Activated naive CD4-positive, alpha-beta T cell treated with Interleukin-2 at 50 U/mL for 16 hours (primary cell): Measurements from ENCODE around the gene BOLA2B.
"Not testable (repeated sequence)": the region's sequence is repeated elsewhere in the genome, so short reads cannot be mapped to it uniquely, and the experiment has no call there.

Experiments used
- DNase-seq: peaks from one replicate; pipeline ENCODE4 v3.0.0-alpha.2; 2020

The BOLA2B gene

DNA sequence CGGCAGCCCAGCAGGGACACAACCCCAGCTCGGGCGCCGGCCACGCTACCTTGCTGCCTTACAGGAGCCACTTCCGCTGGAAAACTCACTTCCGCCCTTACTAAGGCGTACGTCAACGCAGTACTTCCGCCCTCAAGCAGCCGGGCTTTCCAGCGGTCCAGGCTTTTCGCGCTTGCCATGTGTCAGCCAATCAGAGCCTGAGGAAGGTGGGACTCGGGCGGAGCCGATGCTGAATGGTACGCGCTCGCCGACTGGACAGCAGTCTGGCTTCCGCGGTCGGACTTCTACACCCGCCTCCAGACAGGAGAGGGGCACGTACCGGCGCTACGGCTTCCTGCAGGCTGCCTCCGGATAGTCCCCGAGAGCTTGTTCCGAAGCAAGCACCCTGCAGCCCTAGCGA, at the start of gene BOLA2B, which contains the start of gene SLX1A:
Gene BOLA2B, minus strand, starts transcription at position 52 of the 400 bp plus-strand sequence. CDS start 71 bp downstream, outside the sequence.
Gene SLX1A, plus strand, starts transcription at position 261 of the 400 bp plus-strand sequence. CDS start 210 bp downstream, outside the sequence.
- not testable (repeated sequence) for DNase-seq

DNA sequence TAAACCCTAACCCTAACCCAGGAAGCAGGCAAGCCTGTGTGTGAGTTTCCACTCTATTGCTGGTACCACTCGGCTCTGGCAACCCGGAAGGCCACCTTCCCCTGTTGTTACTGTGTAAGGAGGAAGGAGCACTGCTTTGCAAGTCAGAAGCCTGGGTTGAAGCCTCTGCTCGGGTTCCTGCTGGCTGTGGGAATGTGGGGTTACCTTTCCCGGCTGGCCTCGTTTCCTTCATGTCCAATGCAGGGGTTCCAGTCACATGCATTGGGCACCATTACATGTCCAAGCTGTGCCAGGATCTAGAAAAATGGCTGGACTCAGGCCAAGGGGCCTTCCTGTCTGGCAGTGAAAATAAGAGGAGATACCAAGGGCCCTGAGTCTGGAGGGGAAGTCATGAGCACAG, 23.6 kb upstream of the BOLA2B start:
- not testable (repeated sequence) for DNase-seq

DNA sequence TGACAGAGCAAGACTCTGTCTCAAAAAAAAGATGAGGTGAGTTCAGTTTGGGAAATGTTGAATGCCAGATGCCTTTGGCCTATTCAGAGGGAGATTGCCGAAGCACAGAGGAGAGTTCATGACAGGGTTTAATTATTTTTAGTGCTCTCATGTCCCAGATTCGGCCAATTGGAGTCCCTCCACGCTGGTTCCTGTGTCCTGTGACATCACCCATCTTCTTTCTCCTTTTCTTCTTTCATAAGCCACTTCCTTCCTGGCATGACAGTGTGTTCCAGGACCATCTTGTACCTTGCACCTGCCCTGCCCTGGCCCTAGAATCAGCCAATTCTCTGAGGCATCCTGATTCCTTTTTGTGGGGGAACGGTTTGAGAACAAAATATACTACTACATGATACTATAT, 17.9 kb upstream of the BOLA2B start:
- DNase-seq: not testable (repeated sequence)

DNA sequence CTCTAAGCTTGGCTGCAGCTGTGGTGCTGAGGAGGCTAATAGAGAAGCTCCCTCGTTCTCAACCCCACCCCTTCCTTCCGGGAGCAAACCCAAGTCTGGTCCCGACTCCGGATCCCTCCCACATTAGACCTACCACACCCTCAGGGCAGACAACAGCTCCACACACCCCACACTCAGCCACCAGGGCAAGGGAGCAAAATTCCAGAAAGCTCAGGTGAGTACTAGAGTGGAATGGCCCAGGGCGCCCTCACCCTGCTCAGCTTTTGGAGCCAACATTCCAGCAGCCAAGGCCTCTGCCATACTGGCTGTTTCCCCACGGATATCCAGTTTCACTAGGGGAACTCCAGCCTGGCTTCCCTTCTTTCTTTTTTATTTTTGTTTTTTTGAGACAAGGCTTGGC, 15.6 kb upstream of the BOLA2B start:
- peak; percentile 47 for DNase-seq

DNA sequence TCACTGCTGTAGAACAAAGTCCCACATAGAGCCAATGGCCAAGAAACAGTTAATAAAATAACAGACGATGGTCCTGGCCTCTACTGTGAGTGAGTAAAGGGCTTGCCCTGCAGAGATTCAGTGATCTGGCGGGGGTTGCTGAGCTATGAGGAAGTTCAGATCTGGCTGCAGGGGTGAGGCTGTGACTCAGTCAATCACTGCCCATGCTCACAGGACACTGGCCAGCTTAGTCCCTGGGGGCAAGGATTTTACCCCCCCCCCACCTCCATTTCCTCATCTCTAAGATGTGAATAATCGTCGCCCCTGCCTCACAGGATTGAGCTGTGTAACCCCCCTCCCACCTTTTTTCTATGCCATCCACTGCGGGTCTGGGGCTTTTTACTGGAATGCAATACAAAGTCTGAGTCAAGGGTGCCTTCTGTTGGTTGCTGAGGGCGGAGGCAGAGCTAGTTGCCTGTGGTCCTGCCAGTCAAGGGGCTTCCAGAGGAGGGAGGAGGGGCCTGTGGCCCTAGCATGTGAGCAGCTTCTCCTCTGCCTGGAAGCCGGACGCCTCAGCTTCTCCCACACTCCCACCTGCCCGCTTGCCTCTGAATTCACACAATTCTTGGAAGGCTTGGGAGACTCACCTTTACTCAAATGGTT, 13.7 kb upstream of the BOLA2B start:
- DNase-seq: not testable (repeated sequence)

DNA sequence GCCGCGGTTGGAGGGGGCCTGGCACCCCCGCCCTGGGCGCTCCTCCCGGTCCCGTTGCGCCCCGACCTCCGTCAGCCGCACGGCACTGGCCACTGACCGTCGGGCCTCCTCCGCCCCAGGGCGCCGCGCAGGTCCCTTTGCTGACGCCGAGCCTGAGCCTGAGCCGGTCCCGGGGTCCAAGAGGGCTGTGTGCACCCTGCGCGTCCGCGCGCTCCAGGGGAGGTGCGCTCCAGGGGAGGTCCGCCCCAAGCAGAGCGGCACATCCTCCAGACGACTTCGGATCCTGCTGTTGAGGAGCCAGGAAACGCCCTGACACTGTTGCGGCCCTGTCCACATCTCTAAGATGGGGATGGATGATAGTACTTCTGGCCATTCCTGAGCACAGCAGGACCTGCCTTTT, 12.8 kb upstream of the BOLA2B start:
- not testable (repeated sequence) for DNase-seq

DNA sequence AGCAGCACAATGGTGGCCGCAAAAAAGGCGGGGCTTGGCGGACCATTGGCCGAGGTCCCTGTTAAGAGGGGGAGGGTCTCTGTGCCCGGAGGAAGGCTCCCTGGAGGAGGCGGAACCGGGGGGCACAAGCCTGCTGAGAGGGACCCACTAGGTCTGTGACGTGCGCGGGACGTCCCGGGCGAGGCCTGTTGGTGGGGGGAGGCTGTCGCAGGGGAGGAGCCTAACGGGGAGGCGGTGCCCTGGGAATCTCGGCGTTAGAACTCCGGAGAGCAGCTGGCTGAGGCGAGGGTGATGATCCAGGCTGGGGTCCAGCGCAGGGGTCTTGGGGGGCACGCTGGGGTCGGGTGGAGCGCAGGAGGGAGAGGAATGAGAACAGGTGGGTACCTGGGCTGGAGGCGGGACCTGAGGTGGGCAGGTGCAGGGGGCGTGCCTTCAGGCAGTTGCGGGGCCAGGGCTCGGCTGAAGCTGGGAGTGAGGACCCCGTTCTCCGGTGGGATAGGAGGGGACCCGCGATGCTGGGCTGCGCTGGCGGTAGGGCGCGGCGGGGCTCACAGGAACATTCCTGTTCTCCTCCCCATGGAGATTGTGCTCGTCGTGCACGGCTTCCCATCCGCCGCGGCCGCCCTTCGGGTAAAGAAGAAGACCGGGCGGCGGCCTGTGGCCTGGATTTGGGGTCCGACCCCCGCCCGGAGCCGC, 12.2 kb upstream of the BOLA2B start:
- DNase-seq: peak; percentile 2

DNA sequence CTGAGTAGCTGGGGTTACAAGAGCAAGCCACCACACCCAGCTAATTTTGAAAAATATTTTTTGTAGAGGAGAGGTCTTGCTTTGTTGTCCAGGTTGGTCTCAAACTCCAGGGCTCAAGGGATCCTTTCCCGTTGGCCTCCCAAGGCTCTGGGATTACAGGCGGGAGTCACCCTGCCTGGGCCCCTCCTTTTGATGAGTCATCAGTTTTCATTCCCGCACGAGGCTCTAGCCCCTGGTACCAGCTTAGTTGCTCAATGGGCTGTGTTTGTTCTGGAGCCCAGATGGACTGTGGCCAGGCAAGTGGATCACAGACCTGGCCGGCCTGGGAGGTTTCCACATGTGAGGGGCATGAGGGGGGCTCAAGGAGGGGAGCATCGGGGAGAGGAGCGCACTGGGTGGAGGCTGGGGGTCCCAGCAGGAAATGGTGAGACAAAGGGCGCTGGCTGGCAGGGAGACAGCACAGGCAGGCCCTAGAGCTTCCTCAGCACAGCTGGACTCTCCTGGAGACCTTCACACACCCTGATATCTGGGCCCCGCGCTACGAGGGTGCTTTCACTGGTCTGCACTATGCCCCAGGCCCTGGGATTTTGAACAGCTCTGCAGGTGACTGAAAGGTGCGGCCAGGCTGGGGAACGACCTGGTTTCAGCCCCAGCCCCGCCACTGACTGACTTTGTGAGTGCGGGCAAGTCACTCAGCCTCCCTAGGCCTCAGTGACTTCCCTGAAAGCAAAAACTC, 6.3 kb upstream of the BOLA2B start:
- DNase-seq: not testable (repeated sequence)

DNA sequence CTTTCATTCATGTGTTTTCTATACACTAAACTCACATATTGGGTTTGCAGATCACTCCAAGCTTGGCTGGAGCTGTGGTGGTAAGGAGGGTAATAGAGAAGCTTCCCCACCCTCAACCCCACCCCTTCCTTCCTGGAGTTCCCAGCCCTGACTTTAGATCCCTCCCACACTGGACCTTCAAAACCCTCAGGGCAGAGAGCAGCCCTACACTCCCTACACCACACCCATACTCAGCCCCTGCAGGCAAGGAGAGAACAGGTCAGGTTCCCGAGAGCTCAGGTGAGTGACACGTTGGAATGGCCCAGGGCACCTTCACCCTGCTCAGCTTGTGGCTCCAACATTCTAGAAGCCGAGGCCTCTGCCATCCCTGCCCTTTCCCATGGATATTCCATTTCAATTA, 5.6 kb upstream of the BOLA2B start, which contains the start of gene SULT1A3:
Gene SULT1A3, plus strand, starts transcription at position 207 of the 400 bp plus-strand sequence. CDS start 1,474 bp downstream, outside the sequence.
- not testable (repeated sequence) for DNase-seq

DNA sequence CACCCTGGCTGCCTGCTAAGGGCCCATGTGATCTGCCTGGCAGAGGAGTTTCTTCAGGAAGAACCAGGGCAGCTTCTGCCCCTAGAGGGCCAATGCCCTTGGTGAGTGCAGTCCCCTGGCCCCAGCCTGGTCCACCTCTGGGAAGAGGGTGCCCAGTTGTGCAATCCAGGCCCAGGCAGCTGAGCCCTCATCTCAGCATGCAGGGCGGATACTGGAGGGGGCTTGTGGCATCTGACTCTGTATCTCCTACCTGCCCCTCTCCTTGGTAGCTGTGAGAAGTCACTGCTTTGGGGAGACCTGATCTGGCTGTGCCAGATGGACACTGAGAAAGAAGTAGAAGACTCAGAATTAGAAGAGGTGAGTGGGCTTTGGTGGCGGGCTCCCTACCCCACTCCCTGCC, 3.5 kb upstream of the BOLA2B start:
- not testable (repeated sequence) for DNase-seq

DNA sequence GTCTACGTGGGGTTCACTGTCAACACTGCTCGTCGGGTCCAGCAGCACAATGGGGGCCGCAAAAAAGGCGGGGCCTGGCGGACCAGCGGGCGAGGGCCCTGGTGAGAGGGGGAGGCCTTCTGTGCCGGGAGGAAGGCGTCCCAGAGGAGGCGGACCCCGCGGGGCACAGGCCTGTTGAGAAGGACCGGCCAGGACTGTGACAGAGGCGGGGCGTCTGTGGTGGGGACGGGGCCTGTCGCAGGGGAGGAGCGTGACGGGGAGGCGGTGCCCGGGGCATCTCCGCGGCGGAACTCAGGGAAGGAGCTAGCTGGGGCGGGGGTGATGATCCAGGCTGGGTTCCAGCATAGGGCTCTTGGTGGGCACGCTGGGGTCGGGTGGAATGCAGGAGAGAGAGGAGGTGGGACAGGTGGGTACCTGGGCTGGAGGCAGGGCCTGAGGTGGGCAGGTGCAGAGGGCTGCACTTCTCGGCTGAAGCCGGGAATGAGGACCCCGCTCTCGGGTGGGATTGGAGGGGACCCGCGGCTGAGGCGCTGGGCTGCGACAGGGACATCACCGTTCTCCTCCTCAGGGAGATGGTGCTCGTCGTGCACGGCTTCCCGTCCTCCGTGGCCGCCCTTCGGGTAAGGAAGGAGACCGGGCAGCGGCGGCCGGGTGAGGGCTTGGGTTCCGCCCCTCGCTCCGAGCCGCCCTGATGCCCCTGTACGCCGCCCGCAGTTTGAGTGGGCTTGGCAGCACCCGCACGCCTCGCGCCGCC, 883 bp upstream of the BOLA2B start:
- DNase-seq: not testable (repeated sequence)

DNA sequence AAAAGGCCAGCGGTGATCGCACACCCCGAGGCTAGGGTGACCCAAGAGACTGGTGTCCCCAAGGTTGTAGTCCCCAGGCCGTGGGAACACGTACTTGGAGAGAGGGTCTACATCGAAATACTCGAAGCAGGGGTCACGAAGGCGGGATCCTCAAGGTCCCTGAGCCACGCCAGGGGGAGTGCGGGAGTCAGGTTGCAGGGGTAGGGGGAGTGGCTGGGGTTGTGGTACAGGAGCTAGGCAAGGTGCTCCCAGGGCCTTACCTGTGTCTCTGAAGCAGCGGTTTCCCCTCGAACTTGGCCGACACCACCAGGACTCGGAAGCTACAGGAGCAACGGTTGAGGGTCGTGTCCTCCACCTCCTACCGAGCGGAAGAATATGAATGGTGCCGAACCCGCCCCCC, 368 bp downstream of the BOLA2B start:
- not testable (repeated sequence) for DNase-seq

DNA sequence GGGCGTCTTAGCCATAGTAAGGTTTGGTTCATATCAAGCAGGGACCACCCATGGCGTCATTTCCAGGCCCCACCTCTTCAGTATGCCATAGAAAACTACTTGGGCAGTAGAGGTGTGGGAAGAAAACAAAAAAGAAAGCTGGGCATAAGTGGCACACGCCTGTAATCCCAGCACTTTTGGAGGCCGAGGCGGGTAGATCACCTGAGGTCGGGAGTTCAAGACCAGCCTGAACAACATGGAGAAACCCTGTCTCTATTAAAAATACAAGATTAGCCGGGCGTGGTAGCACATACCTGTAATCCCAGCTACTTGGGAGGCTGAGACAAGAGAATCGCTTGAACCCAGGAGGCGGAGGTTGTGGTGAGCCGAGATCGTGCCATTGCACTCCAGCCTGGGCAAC, 2.3 kb downstream of the BOLA2B start:
- DNase-seq: not testable (repeated sequence)

DNA sequence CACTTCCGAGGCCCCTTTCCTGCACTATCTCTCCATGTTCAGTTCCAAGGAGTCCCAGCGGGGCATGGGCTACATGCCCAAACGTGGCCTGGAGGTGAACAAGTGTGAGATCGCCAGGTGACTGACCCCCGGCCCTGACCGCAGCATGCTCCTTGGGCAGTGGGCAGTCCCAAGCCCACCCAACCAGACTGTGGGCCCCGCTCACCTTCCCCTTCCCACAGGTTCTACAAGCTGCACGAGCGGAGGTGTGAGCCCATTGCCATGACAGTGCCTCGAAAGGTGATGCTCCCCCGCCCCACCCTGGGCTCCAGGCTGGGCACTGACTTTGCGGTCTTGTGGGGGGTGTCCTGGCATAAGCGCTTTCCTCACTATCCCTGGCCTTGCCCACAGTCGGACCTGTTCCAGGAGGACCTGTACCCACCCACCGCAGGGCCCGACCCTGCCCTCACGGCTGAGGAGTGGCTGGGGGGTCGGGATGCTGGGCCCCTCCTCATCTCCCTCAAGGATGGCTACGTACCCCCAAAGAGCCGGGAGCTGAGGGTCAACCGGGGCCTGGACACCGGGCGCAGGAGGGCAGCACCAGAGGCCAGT, 5.4 kb downstream of the BOLA2B start:
- DNase-seq: no peak

DNA sequence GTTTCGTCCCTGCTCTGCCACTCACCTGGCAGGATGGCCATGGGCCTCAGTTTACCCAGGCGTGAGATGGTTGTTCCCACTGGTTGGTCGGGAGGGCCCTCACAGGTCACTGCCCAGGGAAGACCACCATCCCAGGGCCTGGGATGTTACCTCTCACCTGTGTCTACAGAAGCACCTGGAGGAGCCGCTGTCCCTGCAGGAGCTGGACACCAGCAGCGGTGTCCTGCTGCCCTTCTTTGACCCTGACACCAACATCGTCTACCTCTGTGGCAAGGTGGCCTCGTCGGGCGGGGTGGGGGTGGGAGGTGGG, 6.0 kb downstream of the BOLA2B start:
- no peak for DNase-seq

DNA sequence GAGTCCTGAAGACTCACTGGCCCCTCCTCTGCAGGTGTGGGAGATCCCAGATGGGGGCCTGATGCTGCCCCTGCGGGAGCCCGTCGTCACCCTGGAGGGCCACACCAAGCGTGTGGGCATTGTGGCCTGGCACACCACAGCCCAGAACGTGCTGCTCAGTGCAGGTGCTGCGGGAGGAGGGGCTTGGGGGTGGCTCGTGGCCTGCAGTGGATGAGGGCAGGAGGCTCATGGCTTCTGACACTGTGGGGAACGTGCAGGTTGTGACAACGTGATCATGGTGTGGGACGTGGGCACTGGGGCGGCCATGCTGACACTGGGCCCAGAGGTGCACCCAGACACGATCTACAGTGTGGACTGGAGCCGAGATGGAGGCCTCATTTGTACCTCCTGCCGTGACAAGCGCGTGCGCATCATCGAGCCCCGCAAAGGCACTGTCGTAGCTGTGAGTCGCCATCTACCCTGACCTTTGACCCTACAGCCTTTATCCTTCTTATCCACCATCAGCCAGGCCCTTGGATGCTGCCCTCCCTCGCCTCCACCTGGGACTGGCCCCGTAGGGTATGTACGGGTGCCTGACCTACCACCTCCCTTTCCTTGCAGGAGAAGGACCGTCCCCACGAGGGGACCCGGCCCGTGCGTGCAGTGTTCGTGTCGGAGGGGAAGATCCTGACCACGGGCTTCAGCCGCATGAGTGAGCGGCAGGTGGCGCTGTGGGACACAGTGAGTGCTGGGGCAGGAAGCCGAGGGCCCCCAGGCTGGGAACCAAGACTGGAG, 6.5 kb downstream of the BOLA2B start:
- peak; percentile 90 for DNase-seq

DNA sequence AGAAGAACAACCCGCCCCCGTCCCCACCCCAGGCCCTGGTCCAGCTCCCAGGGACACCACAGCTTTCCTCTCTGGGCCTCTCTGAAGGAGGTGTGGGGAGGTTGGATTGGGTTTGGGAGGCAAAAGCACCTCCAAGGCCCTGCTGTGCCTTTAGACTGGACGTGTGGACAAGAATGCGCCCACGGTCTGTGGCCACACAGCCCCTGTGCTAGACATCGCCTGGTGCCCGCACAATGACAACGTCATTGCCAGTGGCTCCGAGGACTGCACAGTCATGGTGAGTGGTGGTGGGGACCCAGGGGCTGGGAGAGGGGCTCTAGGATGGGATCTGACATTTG, 7.1 kb downstream of the BOLA2B start:
- no peak for DNase-seq

DNA sequence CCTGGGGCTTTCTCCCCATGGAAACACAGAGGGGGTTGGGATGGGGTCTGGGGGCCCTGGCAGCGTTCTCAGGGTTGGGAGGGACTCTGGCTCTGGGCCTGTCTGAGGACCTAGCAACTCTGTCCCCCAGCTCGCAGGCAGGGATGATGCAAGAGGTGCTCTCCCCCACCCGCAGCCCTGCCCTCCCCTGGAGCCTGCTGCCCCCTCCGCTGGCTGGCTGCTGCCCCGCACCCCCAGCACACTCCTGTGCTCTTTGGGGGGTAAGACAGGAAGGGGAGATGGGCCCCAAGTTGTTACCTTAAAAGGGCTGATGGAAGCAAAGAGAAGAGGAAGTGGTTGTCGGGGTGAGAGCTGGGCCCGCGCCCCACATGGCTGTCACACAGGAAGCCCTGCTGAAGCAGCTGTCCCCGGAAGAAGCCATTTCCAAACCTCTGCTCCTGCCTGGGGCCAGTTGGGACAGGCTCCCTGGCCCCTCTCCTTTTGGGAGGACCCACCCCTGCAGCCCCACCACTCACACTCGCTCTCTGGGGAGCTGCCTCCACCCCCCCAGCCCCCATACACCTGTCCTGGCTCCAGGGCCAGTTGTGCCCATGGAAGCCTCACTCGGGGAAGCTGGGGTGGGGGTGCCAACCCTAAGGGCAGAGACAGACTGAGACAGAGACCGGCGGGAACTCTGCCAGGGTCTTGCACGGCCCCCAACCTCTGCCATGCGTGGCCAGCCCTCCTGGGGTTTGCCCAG, 7.6 kb downstream of the BOLA2B start:
- DNase-seq: peak; percentile 79

DNA sequence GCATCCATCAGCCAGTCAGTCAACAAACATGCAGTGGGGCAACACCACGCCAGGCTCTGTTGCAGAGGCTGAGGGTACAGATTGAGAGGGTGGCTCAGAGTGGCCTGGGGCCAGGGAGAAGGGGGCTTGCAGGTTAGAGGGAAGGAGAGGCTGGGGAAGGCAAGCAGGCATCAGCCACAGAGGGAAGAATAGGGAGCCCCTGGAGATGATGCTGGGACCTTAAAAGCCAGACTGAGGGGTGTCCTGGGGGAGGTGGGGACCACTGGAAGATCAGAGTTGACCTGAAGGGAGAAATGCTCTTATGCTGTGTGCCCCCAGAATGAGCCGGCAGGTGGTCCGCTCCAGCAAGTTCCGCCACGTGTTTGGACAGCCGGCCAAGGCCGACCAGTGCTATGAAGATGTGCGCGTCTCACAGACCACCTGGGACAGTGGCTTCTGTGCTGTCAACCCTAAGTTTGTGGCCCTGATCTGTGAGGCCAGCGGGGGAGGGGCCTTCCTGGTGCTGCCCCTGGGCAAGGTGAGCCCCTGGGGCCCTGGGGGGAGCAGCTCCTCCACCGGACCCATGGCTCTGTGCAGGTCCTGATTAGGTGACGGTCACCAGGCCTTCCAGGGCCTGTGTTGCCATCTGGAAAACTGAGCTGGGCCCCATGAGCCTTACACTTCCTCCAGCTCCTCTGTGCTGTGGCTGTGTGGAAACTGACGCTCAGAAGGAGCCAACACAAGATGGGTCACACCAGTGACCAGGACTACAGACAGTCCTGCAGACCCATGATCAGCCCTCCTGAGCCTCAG, 8.4 kb downstream of the BOLA2B start:
- DNase-seq: no peak
